HG03565 (cell line): ENCODE measurements around the gene JUND.

Experiments
- ATAC-seq: cut with Tn5 transposase; IDR thresholded peaks from one replicate; pipeline ENCODE4 v1.9.1; 2021; ENCODE audit warnings: mild to moderate bottlenecking, moderate library complexity; ENCODE audit not compliant: unreplicated experiment

Gene JUND

DNA sequence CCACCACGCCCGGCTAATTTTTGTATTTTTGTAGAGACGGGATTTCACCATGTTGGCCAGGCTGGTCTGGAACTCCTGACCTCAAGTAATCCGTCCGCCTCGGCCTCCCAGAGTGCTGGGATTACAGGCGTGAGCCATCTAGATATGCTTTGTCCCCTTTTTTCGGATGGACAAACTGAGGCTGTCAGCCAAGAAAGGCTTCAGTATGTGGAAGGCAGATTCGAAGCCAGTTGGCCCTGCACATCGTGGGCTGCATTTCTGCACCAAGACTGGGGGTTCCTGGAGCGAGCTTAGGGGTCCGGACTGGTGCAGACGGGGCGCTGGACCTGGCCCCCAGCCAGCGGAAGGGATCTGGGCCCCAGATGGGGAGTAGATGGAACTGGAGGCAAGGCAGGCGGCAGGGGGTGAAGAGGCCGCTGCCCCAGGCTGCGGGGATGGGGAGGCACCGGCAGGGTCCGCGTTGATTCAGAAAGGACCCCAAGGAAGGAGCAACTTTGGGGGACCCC, 9.7 kb upstream of the JUND start:
- ATAC-seq, result no peak

DNA sequence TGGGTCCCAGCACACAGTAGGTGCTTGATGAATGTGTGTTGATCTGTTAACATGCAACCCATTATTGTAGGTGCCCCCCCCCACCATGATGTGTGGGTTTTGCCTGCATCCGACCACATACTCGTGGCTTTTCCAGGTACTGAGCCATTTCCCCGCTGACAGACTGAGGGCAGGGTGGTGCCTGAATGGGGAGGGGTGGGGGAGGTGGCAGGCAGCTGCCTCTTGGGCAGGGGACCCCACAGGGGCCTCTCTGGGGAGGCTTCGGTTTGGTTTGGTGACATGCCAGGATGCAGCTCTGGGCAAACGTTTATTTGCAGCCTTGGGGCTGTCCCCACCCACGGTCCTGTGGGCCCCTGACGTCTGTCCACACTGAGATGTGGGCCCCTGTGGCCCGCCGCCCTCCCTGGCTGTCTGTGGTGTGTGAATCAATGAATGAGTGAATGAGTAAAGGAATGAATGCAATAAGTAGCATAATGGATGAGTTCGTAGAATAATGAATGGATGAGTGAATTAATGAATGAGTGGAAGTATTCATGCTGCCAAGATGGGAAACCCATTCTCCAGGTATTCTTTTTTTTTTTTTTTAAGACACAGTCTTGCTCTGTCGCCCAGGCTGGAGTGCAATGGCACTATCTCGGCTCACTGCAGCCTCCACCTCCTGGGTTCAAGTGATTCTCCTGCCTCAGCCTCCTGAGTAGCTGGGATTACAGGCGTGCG, 9.0 kb upstream of the JUND start:
- no peak for ATAC-seq

DNA sequence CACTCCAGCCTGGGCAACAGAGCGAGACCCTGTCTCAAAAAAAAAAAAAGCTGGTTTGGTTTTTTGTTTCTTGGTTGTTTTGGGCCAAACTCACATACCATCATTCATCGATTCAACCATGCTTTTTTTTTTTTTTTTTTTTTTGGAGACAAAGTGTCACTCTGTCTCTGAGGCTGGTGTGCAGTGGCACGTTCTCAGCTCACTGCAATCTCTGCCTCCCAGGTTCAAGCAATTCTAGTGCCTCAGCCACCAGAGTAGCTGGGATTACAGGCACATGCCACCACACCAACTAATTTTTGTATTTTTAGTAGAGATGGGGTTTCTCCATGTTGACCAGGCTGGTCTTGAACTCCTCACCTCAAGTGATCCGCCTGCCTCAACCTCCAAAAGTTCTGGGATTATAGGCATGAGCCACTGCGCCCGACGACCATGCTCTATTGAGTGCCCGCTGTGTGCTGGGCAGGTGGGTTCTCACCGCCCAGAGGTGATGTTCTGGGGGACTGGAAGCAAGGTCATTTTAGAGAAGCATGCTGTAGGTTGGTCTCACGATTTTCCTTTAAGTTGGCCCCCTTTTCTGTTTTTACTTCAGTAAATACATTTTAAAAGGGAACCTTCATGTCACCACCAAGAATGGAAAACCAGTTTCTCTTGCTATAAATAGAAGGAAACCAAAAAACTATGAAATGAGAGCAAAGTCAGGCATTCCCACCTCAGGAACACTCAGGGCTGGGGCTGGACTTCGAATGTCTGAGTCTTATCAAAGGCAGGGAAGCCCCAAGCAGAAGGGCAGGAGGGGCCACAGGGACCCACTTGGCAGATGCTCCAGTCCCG, 8.3 kb upstream of the JUND start:
- no peak for ATAC-seq

DNA sequence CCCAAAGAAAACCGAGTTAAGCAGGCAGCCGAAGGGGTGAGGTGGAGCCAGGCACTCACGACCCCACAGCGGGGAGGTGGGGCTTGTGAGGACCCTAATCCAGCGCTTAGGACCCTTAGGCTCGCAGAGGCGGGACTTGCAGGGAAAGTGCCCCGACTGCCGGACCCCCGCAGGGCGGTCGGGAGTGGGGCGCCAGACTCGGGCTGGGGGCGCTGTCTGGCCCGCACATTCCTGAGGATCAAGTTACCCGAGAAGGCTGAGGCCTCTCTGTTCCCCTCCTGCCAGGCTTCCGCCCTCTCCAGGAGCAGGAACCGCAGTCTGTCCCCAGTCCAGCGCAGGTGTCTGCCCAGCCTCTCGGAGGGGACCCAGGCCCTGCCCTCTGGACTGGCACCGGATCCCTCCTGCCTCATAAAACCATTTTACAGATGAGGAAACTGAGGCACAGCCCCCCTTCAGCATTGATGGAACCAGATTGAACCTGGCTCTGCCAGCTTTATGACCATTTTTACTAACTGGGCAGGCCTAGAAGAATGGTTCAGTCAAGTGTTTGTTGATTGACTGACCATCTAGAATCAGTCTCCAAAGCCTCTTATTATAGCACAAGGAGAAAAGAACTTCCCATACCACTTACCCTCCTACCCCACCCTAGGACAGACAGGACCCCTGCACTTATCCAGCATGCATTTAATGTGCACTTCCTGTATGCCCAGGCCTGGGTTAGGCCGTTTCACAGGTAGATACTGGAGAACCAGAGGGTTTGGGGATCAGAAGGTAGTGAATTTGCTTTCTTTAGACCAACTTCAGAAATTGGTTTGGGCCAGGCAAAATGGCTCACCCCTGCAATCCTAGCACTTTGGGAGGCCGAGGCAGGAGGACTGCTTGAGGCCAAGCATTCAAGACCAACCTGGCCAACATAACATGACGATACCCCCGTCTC, 6.7 kb upstream of the JUND start:
- no peak for ATAC-seq

DNA sequence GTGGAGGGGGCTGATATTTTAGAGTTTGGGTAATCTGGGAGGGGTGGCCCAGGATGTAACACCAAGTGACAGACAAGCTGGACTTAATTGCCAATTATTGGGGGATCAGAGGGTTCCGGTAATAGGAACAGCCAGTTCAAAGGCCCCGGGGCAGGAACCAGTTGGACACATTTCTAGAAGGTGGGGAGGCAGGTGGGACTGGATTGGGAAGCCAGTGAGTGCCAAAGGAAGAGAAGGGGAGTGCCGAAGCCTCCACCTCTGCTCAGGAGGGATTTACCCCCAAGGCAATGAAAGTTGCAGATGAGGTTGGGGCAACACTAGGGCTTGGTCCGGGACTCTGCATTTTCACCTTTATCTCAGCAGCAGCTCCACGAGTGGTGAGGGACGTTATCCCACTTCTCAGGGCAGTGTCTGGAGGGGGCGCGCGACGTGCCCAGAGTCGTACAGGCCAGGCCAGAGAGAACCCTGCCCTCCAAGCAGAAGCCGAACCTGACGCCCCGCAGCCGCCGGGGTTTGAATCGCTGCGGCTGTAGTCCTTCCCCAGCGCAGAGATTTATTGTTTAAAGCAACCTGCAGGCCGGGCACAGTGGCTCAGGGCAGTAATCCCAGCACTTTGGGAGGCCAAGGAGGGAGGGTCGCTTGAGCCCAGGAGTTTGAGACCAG, 5.7 kb upstream of the JUND start:
- no peak for ATAC-seq

DNA sequence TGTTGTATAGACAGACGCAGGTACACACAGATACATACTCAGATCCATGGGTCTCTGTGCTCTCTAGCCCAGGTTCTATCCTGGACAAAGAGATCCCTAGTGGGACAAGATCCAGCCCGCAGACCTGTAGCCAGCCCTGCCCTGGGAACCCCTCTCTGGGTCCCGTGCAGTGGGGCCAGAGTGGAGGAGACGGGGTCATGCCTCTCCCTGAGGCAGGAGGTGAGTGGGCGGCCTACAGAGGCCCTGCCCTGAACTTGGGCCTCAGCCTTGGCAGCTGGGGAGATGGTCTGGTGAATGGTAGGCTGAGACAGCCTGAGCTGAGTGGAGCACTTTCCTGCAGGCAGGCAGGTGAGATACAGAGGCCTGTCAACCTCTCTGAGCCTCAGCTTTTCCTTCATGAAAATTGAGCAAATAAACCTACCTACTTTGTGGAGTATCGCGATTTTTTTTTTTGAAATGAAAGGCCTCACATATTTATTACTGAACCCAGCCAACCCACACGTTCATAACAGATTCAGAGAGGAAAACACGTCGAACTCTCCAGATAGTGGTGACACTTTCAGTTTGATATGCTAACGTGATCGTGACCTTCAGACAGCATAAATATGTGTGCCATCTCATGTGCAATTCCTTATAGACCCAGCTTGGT, 3.4 kb upstream of the JUND start:
- no peak for ATAC-seq

DNA sequence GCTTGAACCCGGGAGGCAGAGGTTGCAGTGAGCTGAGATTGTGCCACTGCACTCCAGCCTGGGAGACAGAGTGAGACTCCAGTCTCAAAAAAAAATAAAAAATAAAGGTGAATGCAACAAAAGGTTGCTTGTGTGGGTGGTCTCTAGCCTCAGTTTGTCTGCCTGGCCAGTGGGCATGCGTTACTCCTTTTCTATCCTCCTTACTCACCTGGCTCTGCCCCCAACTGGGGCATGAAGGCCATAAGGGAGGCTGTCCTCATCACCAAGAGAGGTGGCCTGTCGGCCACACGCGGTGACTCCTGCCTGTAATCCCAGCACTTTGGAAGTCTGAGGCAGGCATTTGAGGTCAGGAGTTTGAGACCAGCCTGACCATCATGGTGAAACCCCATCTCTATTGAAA, 1.9 kb upstream of the JUND start:
- ATAC-seq, result no peak

DNA sequence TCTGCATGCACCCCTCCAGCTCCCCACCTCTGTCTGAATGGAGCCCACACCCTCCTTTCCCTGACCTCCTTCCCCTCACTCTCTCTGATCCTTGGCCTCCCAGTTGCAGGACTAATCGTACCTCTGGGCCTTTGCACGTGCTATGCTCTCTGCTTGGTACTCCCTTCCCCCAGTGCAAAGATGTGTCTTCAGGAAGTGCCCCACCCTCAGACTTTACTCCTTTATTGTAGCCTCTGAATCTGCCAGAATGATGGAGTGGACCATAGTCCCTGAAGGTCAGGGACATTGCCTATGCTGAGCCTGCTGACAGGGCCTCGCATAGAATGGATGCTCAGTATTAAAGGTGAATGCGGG, 1.3 kb upstream of the JUND start:
- ATAC-seq, result no peak

DNA sequence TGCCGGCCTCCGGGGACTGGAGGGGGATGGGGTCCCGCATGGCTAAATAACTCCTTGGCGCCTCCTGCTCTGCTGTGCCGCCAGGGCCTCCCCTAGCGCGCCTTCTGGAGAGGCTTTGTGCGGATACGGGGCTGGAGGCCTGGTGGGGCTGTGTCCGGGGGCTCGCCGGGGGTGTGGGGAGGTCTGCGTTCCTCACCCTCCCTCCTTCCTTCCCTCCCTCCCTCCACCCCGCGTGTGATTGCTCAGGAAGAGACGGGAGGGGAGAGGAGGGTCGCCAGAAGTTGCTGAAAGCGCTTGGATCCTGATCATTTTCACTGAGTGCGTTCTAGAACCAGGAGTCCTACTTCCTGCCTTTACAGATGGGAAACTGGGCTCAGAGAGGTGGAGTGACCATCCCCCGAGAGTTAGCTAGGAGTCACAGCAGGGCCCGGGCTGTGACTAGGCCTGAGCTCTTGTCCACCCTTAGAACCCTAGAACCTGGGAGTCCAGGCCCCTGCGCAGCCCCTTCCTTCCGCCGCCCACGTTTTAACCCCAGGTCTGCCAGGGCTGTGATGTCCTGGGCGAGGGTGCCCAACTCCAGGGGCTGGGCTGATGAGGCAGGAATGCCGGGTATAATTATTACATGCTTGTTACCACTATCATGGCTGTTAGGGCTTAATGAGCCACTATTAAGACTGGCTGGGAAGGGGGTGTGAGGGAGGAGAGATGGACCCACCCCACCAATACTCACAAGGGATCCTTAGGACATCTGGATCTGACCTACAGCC, 782 bp upstream of the JUND start:
- no peak for ATAC-seq

DNA sequence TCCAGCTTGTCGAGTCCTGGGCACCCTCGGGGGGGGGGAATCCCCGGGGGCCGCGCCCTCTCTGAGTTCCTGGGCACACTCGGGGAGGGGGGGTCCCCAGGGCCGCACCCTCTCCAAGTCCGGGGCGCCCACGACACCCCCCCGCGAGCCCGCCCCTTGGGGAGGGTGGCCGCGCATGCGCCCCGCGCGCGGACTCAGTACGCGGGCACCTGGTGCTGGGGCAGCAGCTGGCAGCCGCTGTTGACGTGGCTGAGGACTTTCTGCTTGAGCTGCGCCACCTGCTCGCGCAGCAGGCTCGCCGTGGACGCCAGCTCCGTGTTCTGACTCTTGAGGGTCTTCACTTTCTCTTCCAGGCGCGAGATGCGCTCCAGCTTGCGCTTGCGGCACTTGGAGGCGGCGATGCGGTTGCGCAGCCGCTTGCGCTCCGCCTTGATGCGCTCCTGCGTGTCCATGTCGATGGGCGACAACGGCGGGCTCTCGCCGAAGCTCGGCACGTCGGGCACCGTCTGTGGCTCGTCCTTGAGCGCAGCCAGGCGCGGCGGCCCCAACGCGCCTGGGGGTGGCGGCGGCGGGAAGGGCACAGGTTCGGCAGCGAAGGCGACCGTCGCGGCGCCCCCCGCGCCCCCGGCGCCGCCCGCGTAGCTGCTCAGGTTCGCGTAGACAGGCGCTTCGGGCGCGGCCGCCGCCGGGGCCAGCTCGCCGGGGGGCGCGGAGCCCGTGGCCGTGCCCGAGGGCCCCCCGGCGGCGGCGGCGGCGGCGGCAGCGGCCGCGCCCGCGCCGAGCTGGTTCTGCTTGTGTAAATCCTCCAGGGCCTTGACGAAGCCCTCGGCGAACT, 958 bp downstream of the JUND start:
- no peak for ATAC-seq

DNA sequence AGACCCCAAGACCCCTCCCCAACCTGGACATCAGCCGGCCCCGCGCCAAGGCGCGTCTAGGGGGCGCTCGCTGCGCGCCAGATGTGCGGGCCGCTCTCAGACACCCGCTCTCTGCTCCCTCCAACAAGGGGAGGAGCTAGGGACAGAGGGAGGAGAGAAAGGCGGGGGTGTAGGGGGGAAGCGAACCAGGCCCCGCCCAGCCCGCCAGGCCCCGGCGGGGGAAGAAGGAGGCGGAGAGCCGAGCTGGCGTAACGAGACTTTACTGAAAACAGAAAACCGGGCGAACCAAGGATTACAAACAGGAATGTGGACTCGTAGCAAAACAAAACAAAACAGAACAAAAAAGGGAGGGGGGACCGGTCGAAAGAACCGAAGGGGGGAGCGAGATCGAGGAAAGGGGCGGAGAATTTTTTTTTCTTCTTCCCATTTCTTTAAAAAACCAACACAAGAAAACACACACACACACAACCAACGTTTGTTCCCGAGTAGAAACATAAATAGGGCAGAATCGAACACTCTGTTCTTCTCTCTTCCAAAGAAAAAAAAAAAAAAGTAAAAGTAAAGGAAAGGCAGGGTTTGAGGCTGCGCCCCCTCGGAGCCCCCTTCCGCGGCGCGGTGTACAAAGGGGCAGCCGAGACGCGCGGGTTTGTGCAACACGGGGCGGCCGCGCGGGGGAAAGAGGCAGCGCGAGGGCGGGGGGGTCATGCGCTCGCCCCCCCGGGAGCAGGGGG, 1.7 kb downstream of the JUND start:
- no peak for ATAC-seq

DNA sequence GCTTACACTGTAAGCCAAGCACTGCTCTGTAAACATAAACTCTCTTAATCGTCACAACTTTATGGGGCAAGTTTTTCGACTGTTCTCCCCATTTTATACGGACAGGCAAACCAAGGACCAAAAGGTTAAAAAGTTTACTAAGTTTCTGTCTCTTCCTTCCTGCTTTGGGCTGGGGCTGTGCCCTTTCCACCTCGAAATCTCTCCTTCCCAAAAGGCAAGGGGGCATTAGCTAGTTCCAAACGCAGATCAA, 2.2 kb downstream of the JUND start:
- ATAC-seq, result no peak

DNA sequence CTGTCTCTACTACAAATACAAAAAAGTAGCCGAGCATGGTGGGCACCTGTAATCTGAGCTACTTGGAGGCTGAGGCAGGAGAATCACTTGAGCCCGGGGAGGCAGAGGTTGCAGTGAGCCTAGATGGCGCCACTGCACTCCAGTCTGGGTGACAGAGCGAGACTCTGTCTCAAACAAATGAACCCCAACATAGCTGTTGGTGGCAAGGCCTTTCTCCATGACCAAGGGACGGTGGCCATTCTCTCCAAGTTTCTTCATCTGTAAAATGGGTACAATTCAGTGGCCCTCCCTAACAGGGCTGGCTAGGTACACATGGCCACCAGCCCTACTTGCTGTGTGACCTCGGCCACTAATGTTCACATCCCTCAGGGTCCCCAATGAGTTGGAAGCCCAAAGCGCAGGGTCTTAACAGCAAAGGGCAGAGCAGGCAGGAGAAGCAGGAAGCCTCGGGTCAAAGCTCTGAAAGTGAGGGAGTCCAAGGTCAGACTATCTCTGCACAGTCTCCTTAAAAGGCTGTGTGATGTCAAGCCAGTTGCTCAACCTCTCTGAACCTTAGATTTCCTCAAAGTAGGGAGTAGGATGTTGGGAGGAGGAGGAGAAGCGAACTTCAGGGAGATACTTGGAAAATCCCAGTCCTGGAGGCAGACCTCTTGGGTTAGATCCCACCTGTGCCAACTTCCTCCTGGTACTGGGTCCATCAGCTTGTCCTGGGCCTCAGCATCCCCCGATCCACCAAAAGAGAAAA, 2.7 kb downstream of the JUND start:
- ATAC-seq, result no peak

DNA sequence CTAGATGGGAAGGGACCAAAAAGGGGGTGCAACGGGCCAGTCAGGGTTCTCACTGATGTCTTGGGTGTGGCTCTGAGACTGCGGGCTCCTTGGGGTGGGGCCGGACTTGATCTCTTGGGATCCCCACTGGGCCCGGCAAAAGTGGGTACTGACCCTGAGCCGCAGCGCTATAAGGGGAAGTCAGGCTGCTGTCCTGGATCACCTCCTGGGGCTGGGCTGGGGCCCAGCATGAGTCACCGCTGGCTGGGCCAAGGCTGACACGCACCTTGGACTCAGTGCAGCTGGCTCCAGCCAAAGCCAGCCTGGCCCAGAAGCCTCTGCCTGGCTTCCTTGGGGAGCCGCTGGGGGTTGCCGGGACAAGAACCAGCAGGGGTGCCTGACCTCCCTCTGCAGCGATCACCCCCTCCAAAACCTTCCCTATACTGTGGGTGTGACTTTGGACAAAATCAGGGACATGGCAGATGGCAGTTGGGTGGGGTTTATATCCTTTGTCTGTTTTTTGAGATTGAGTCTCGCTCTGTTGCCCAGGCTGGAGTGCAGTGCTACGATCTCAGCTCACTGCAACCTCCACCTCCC, 6.6 kb downstream of the JUND start:
- ATAC-seq, result no peak

DNA sequence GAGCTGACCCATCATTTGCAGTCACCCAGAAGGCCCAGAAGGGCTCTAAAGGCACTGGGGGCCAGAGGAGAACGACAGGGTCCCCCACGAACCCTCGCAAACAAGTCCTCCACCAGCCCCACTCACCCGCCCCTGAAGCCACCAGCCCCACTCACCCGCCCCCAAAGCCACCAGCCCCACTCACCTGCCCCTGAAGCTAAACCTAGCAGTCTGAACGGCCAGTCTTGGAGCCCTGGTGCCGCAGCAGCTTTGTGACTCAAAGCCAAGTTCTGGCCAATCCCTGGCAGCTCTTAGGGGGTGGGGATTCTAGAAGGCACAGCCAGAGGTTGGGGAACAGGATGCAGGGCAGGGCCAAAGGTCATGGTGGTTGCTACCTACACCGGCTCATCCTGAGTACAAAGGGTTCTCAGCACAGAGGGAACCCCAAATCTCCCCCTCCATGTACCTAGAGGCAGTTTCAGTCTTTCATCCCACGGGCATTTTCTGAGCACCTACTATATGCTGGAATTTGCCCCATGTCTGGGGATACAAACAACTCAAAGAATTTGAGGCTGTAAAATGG, 7.1 kb downstream of the JUND start, which contains the start of gene IQCN:
IQCN (minus strand) TSS at position 234 of the 562 bp plus-strand sequence. CDS start 4,974 bp downstream, outside the sequence.
- no peak for ATAC-seq

DNA sequence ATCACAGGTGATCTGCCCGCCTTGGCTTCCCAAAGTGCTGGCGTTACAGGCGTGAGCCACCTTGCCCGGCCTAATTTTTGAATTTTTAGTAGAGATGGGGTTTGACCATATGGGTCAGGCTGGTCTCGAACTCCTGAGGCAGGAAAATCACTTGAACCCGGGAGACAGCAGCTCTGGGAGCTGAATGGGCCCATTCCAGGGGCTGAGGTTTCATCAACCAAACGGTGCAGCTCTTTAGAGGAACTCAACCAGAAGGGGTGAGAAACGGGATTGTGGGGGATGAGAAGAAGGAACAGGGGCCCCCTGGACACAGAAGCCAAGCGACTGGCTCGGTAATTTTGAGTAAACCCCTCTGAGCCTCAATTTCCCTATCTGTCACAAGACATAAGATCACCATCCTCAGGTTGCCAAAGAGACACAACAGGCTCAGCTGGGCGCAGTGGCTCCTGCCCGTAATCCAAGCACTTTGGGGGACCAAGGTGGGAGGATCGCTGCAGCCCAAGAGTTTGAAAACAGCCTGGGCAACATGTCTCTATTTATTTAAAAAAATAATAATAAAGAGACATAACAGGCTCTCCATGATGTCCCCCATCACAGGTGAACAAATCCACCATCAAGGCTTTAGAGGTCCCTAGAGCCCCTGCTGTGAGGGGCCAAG, 7.7 kb downstream of the JUND start:
- ATAC-seq, result no peak
